PC-3 (cell line): Measurements from ENCODE around the gene SLC35E4. TPM values are rescaled to one million over a fixed set of nuclear protein-coding genes. Genes with fewer than 3 reads are reported as not detected.

Experiments
- ATAC-seq: fragments of 200-7000 bp; cut with Tn5 transposase; 2 replicates; pipeline ENCODE4 v1.9.1; 2020; ENCODE audit warnings: mild to moderate bottlenecking, moderate library complexity
- BruUV-seq: library from RNA; stranded (reverse); fragments of 400-500 nt; replicated peaks from 2 replicates; lab custom pipeline; 2021; lab: Mats Ljungman, UMichigan
- CTCF ChIA-PET: fragments of 300-600 bp; sonication (Branson Sonifier 250); formaldehyde crosslinking; loops from one replicate; lab custom pipeline; 2022; ENCODE audit warnings: antibody characterized with exemption; lab: Charles Lee
- POLR2A ChIA-PET: fragments of 300-600 bp; sonication (Branson Sonifier 250); formaldehyde crosslinking; loops from one replicate; lab custom pipeline; 2022; ENCODE audit warnings: antibody characterized with exemption; ENCODE audit not compliant: unreplicated experiment; lab: Charles Lee
- DNase-seq: peaks from one replicate; pipeline ENCODE4 v3.0.0-alpha.2; 2015
- H2AFZ ChIP-seq: fragments of 300-600 bp; sonication (generic); 2 replicates; pipeline ENCODE4 v1.6.0; 2016; ENCODE audit warnings: antibody characterized with exemption, low read length
- H3F3A ChIP-seq: fragments of 300-600 bp; sonication (generic); one replicate; pipeline ENCODE4 v1.6.0; 2017; ENCODE audit warnings: antibody characterized with exemption, low read length, control low read depth, mild to moderate bottlenecking; ENCODE audit not compliant: unreplicated experiment
- H3K27ac ChIP-seq: fragments of 300-600 bp; sonication (generic); 2 replicates; pipeline ENCODE4 v1.5.1; 2016; ENCODE audit warnings: mild to moderate bottlenecking, low read length
- H3K27me3 ChIP-seq: fragments of 300-600 bp; sonication (generic); 2 replicates; pipeline ENCODE4 v1.6.1; 2016; ENCODE audit warnings: low read length, mixed read lengths
- H3K36me3 ChIP-seq: fragments of 300-600 bp; sonication (generic); 2 replicates; pipeline ENCODE4 v1.6.1; 2016; ENCODE audit warnings: low read depth, mixed run types, low read length, mixed read lengths
- H3K4me1 ChIP-seq: fragments of 300-600 bp; sonication (generic); 2 replicates; pipeline ENCODE4 v1.5.1; 2016; ENCODE audit warnings: low read length; ENCODE audit not compliant: insufficient read depth
- H3K4me2 ChIP-seq: fragments of 300-600 bp; sonication (generic); 2 replicates; pipeline ENCODE4 v1.6.0; 2016; ENCODE audit warnings: low read length
- H3K4me3 ChIP-seq: fragments of 300-600 bp; sonication (generic); 2 replicates; pipeline ENCODE4 v1.5.1; 2016; ENCODE audit warnings: mild to moderate bottlenecking, low read length, mixed read lengths
- H3K79me2 ChIP-seq: fragments of 300-600 bp; sonication (generic); 2 replicates; pipeline ENCODE4 v1.6.1; 2017; ENCODE audit warnings: low read length, mixed read lengths
- H3K9ac ChIP-seq: fragments of 300-600 bp; sonication (generic); 2 replicates; pipeline ENCODE4 v1.6.0; 2016; ENCODE audit warnings: mild to moderate bottlenecking, low read length
- H3K9me2 ChIP-seq: fragments of 300-600 bp; sonication (generic); replicated peaks from 2 replicates; pipeline ENCODE4 v1.6.1; 2016; ENCODE audit warnings: mixed run types, low read length, mixed read lengths
- H3K9me3 ChIP-seq: fragments of 300-600 bp; sonication (generic); 2 replicates; pipeline ENCODE4 v1.6.1; 2016; ENCODE audit warnings: low read length, mixed read lengths
- H4K20me1 ChIP-seq: fragments of 300-600 bp; sonication (generic); 2 replicates; pipeline ENCODE4 v1.6.1; 2016; ENCODE audit warnings: low read length, mixed read lengths
- CTCF ChIP-seq: fragments of 300-600 bp; sonication (generic); conservative IDR thresholded peaks from 2 replicates; pipeline ENCODE4 v1.5.1; 2017; ENCODE audit warnings: antibody characterized with exemption, low read depth, mild to moderate bottlenecking, low read length
- EZH2 ChIP-seq: fragments of 300-600 bp; sonication (generic); IDR thresholded peaks from one replicate; pipeline ENCODE4 v1.6.1; 2017; ENCODE audit warnings: antibody characterized with exemption, mild to moderate bottlenecking, low read length; ENCODE audit not compliant: unreplicated experiment
- EZH2phosphoT487 ChIP-seq: fragments of 300-600 bp; sonication (generic); IDR thresholded peaks from 2 replicates; pipeline ENCODE4 v1.6.1; 2018; ENCODE audit warnings: mild to moderate bottlenecking, antibody characterized with exemption, low read length, borderline replicate concordance
- intact Hi-C: fragments of 100-400 bp; cut with micrococcal nuclease; formaldehyde crosslinking; loops from 2 replicates; pipeline ENCODE4 v1.9.0; 2023
- total RNA-seq: library from RNA; depleted of rRNA; stranded (reverse); fragments of >200 nt; gene quantifications from 2 replicates; pipeline ENCODE4 v1.2.3, GENCODE V29; 2014

SLC35E4 gene
- total RNA-seq, 1 experiment from 2014 or later, result 16.8 TPM

- H3K9ac ChIP-seq, result no peak overlapping the region
- H3K4me3 ChIP-seq, result no peak overlapping the region
- H3K27me3 ChIP-seq, result no peaks in the 10 kb centered on the region
- no peaks in the 10 kb centered on the region for H4K20me1 ChIP-seq
- H3K4me2 ChIP-seq, result no peak overlapping the region
- H3K27ac ChIP-seq, result no peak overlapping the region
- no peak overlapping the region for H2AFZ ChIP-seq
- H3F3A ChIP-seq, result no peaks in the 10 kb centered on the region
- H3K4me1 ChIP-seq, result no peaks in the 10 kb centered on the region
- POLR2A ChIA-PET, result no interaction called here
- no peaks in the 10 kb centered on the region for H3K9me2 ChIP-seq
- CTCF ChIA-PET, result no interaction called here
- H3K79me2 ChIP-seq, result no peaks in the 10 kb centered on the region
- DNase-seq (no peak), ATAC-seq (no peak)
- no peaks in the 10 kb centered on the region for H3K36me3 ChIP-seq
- intact Hi-C loops, result no loop called here
- no TSS peak for BruUV-seq
- H3K9me3 ChIP-seq, result no peaks in the 10 kb centered on the region
- TF ChIP-seq EZH2phosphoT487 (no peak), CTCF (no peak), EZH2 (no peak)
These were observed 20.0 kb downstream of the SLC35E4 start for GRCh38 chr22:30655532-30655931.

GRCh38 chr22:30662040-30662439 is 26.5 kb downstream of the SLC35E4 start:
- no peak overlapping the region for H3K27ac ChIP-seq
- no peak overlapping the region for H3K9ac ChIP-seq
- ChIA-PET POLR2A (no interaction called here), CTCF (no interaction called here)
- TF ChIP-seq CTCF, result no peak
- TF ChIP-seq EZH2, result no peak
- no peak for TF ChIP-seq EZH2phosphoT487
- BruUV-seq, result no TSS peak
- intact Hi-C loops, result loop anchor here (10.0 kb wide), 1 partner anchor 93 kb away; no protein-coding TSS in a partner anchor
- ATAC-seq (no peak), DNase-seq (no peak)
- H2AFZ ChIP-seq, result no peak overlapping the region
- no peaks in the 10 kb centered on the region for H3F3A ChIP-seq
- peaks cover 5% of the 10 kb centered on the region; the same call in 1 of the 2 replicates for H3K4me1 ChIP-seq
- H3K9me2 ChIP-seq, result no peaks in the 10 kb centered on the region
- H3K4me3 ChIP-seq, result no peak overlapping the region
- no peaks in the 10 kb centered on the region for H3K9me3 ChIP-seq
- H3K27me3 ChIP-seq, result no peaks in the 10 kb centered on the region
- H3K79me2 ChIP-seq, result no peaks in the 10 kb centered on the region
- no peaks in the 10 kb centered on the region for H4K20me1 ChIP-seq
- H3K4me2 ChIP-seq, result no peak overlapping the region
- H3K36me3 ChIP-seq, result no peaks in the 10 kb centered on the region

- no peak overlapping the region for H3K9ac ChIP-seq
- H3K4me2 ChIP-seq, result no peak overlapping the region
- no peak for ATAC-seq
- TF ChIP-seq CTCF, result no peak
- TF ChIP-seq EZH2, result no peak
- TF ChIP-seq EZH2phosphoT487, result no peak
- no peak overlapping the region for H2AFZ ChIP-seq
- H3K27me3 ChIP-seq, result no peaks in the 10 kb centered on the region
- DNase-seq, result no peak
- POLR2A ChIA-PET, result no interaction called here
- no peaks in the 10 kb centered on the region for H3F3A ChIP-seq
- CTCF ChIA-PET, result no interaction called here
- intact Hi-C loops, result loop anchor here (10.0 kb wide), 1 partner anchor 90 kb away; no protein-coding TSS in a partner anchor
- no peaks in the 10 kb centered on the region for H3K36me3 ChIP-seq
- H3K27ac ChIP-seq, result no peak overlapping the region
- H3K4me1 ChIP-seq, result peaks cover 13% of the 10 kb centered on the region; the same call in 1 of the 2 replicates
- no peaks in the 10 kb centered on the region for H3K79me2 ChIP-seq
- no TSS peak for BruUV-seq
- H3K4me3 ChIP-seq, result no peak overlapping the region
- H4K20me1 ChIP-seq, result no peaks in the 10 kb centered on the region
- no peaks in the 10 kb centered on the region for H3K9me2 ChIP-seq
- no peaks in the 10 kb centered on the region for H3K9me3 ChIP-seq
These were observed 29.2 kb downstream of the SLC35E4 start for GRCh38 chr22:30664798-30665197.
